IMR-90 (cell line): Measurements from ENCODE around the gene PLA2G2D. TPM values are rescaled to one million over a fixed set of nuclear protein-coding genes. Genes with fewer than 3 reads are reported as not detected.

ENCODE experiments used
- ATAC-seq: fragments of 200-7000 bp; cut with Tn5 transposase; 2 replicates; pipeline ENCODE4 v1.9.1; 2020; ENCODE audit warnings: low read depth, mild to moderate bottlenecking, moderate library complexity
- BruUV-seq: library from RNA; stranded (reverse); fragments of 400-500 nt; replicated peaks from 2 replicates; lab custom pipeline; 2021; lab: Mats Ljungman, UMichigan
- CTCF ChIA-PET: fragments of 300-600 bp; formaldehyde crosslinking; extraction: SDS; loops from one replicate; lab custom pipeline; 2021; ENCODE audit warnings: antibody characterized with exemption; lab: Yijun Ruan, JAX
- POLR2A ChIA-PET: fragments of 300-600 bp; sonication (Branson Sonifier 250); formaldehyde crosslinking; loops from one replicate; lab custom pipeline; 2022; ENCODE audit warnings: antibody characterized with exemption; ENCODE audit not compliant: unreplicated experiment; lab: Charles Lee
- DNase-seq: peaks from one replicate; pipeline ENCODE4 v3.0.0; 2013
- H2AFZ ChIP-seq: replicated peaks from 2 replicates; pipeline ENCODE3; 2013; ENCODE audit warnings: low read length, mild to moderate bottlenecking; ENCODE audit not compliant: poor library complexity
- H2AK5ac ChIP-seq: 2 replicates; pipeline ENCODE4 v1.6.1; 2013; ENCODE audit warnings: low read depth, low read length, inconsistent platforms
- H2AK9ac ChIP-seq: replicated peaks from 2 replicates; pipeline ENCODE3; 2013; ENCODE audit warnings: mild to moderate bottlenecking, low read depth, low read length, moderate library complexity; ENCODE audit not compliant: poor library complexity
- H2BK120ac ChIP-seq: 2 replicates; pipeline ENCODE4 v1.6.1; 2013; ENCODE audit warnings: low read depth, low read length, inconsistent platforms
- H2BK15ac ChIP-seq: 3 replicates; pipeline ENCODE4 v1.6.1; 2013; ENCODE audit warnings: low read depth, low read length, inconsistent platforms
- H2BK20ac ChIP-seq: 2 replicates; pipeline ENCODE4 v1.6.1; 2013; ENCODE audit warnings: low read depth, mild to moderate bottlenecking, inconsistent platforms, low read length, moderate library complexity
- H2BK5ac ChIP-seq: 2 replicates; pipeline ENCODE4 v1.6.1; 2013; ENCODE audit warnings: mild to moderate bottlenecking, low read depth, low read length, inconsistent platforms; ENCODE audit not compliant: poor library complexity, severe bottlenecking
- H3K14ac ChIP-seq: replicated peaks from 2 replicates; pipeline ENCODE4 v1.6.1; 2013; ENCODE audit warnings: low read depth, low read length, inconsistent platforms
- H3K18ac ChIP-seq: 2 replicates; pipeline ENCODE4 v1.6.1; 2013; ENCODE audit warnings: low read depth, low read length, control low read depth
- H3K23ac ChIP-seq: 2 replicates; pipeline ENCODE4 v1.6.1; 2013; ENCODE audit warnings: low read depth, low read length, inconsistent platforms
- H3K27ac ChIP-seq: 2 replicates; pipeline ENCODE4 v1.5.1; 2013; ENCODE audit warnings: mild to moderate bottlenecking, control low read depth, low read length; ENCODE audit not compliant: insufficient read depth
- H3K27me3 ChIP-seq: 2 replicates; pipeline ENCODE4 v1.6.1; 2013; ENCODE audit warnings: low read length; ENCODE audit not compliant: control insufficient read depth, insufficient read depth
- H3K36me3 ChIP-seq: 2 replicates; pipeline ENCODE4 v1.6.1; 2013; ENCODE audit warnings: low read length, mixed read lengths; ENCODE audit not compliant: control insufficient read depth, insufficient read depth
- H3K4ac ChIP-seq: 2 replicates; pipeline ENCODE4 v1.6.1; 2013; ENCODE audit warnings: low read depth, low read length, inconsistent platforms
- H3K4me1 ChIP-seq: 2 replicates; pipeline ENCODE4 v1.6.1; 2013; ENCODE audit warnings: low read length, mixed read lengths; ENCODE audit not compliant: control insufficient read depth, insufficient read depth
- H3K4me2 ChIP-seq: 2 replicates; pipeline ENCODE4 v1.6.1; 2013; ENCODE audit warnings: low read depth, mild to moderate bottlenecking, control low read depth, low read length, moderate library complexity
- H3K4me3 ChIP-seq: 2 replicates; pipeline ENCODE4 v1.5.1; 2013; ENCODE audit warnings: low read depth, mild to moderate bottlenecking, control low read depth, low read length, moderate library complexity; ENCODE audit not compliant: insufficient read depth
- H3K56ac ChIP-seq: 2 replicates; pipeline ENCODE4 v1.6.1; 2013; ENCODE audit warnings: low read length, inconsistent platforms; ENCODE audit not compliant: insufficient read depth; ENCODE audit errors: extremely low read depth
- H3K79me1 ChIP-seq, 2 experiments: 2 replicates each; pipeline ENCODE4 v1.6.1; 2013; ENCODE audit warnings: low read length in 2 of 2, inconsistent platforms in 1 of 2, low read depth in 1 of 2
- H3K9ac ChIP-seq: 2 replicates; pipeline ENCODE4 v1.6.1; 2013; ENCODE audit warnings: low read depth, low read length, control low read depth
- H3K9me1 ChIP-seq: 2 replicates; pipeline ENCODE4 v1.6.1; 2013; ENCODE audit warnings: low read length, inconsistent platforms; ENCODE audit not compliant: insufficient read depth
- H3K9me3 ChIP-seq: 2 replicates; pipeline ENCODE4 v1.6.1; 2013; ENCODE audit warnings: low read length; ENCODE audit not compliant: control insufficient read depth, insufficient read depth
- H4K20me1 ChIP-seq: 2 replicates; pipeline ENCODE4 v1.6.1; 2013; ENCODE audit warnings: low read length, inconsistent platforms; ENCODE audit not compliant: insufficient read depth
- H4K5ac ChIP-seq: 2 replicates; pipeline ENCODE4 v1.6.1; 2013; ENCODE audit warnings: mild to moderate bottlenecking, low read depth, low read length, control low read depth
- H4K8ac ChIP-seq, 2 experiments: 2 replicates each; pipeline ENCODE4 v1.6.1; 2013; ENCODE audit warnings: low read depth in 2 of 2, low read length in 2 of 2, control low read depth in 1 of 2, inconsistent platforms in 1 of 2
- H4K91ac ChIP-seq: 2 replicates; pipeline ENCODE4 v1.6.1; 2013; ENCODE audit warnings: low read depth, low read length, inconsistent platforms; ENCODE audit not compliant: insufficient read depth
- BHLHE40 ChIP-seq: fragments of 150-350 bp; IDR thresholded peaks from 2 replicates; pipeline ENCODE4 v1.6.1; 2016; ENCODE audit warnings: mild to moderate bottlenecking, low read depth, low read length
- CEBPB ChIP-seq: IDR thresholded peaks from 2 replicates; pipeline ENCODE4 v1.6.1; 2012; ENCODE audit warnings: low read depth, low read length, improper control_type of control experiment
- CHD1 ChIP-seq: IDR thresholded peaks from 2 replicates; pipeline ENCODE4 v1.6.1; 2012; ENCODE audit warnings: low read depth, low read length, improper control_type of control experiment
- CTCF ChIP-seq: conservative IDR thresholded peaks from 2 replicates; pipeline ENCODE4 v1.5.1; 2012; ENCODE audit warnings: mild to moderate bottlenecking, low read depth, low read length, improper control_type of control experiment
- ELK1 ChIP-seq: fragments of 150-350 bp; IDR thresholded peaks from 2 replicates; pipeline ENCODE4 v1.6.1; 2016; ENCODE audit warnings: low read depth, mild to moderate bottlenecking, low read length, moderate library complexity, borderline replicate concordance
- FOS ChIP-seq: fragments of 150-350 bp; IDR thresholded peaks from 2 replicates; pipeline ENCODE4 v1.6.1; 2016; ENCODE audit warnings: low read depth, low read length
- MAFK ChIP-seq: IDR thresholded peaks from 2 replicates; pipeline ENCODE4 v1.6.1; 2012; ENCODE audit warnings: low read depth, low read length, improper control_type of control experiment
- MAZ ChIP-seq: IDR thresholded peaks from 2 replicates; pipeline ENCODE4 v1.6.1; 2012; ENCODE audit warnings: low read depth, mild to moderate bottlenecking, low read length, improper control_type of control experiment, moderate library complexity, borderline replicate concordance
- MXI1 ChIP-seq: IDR thresholded peaks from 2 replicates; pipeline ENCODE4 v1.6.1; 2012; ENCODE audit warnings: low read depth, mild to moderate bottlenecking, low read length, moderate library complexity, borderline replicate concordance
- NFE2L2 ChIP-seq: fragments of 150-350 bp; IDR thresholded peaks from 2 replicates; pipeline ENCODE4 v1.6.1; 2016; ENCODE audit warnings: low read depth, mild to moderate bottlenecking, low read length
- POLR2A ChIP-seq: IDR thresholded peaks from 2 replicates; pipeline ENCODE4 v1.6.1; 2012; ENCODE audit warnings: mild to moderate bottlenecking, low read depth, low read length
- RAD21 ChIP-seq: IDR thresholded peaks from 2 replicates; pipeline ENCODE4 v1.6.1; 2012; ENCODE audit warnings: low read length, improper control_type of control experiment
- RCOR1 ChIP-seq: IDR thresholded peaks from 2 replicates; pipeline ENCODE4 v1.6.1; 2012; ENCODE audit warnings: mild to moderate bottlenecking, low read length, improper control_type of control experiment; ENCODE audit not compliant: insufficient replicate concordance
- RFX5 ChIP-seq: IDR thresholded peaks from 2 replicates; pipeline ENCODE4 v1.8.0; 2012; ENCODE audit warnings: low read depth, mild to moderate bottlenecking, low read length, moderate library complexity
- SMC3 ChIP-seq: fragments of 150-350 bp; IDR thresholded peaks from 2 replicates; pipeline ENCODE4 v1.6.1; 2016; ENCODE audit warnings: low read depth, mild to moderate bottlenecking, antibody characterized with exemption, low read length, moderate library complexity
- WGBS, 2 experiments: methylation state at CpG; one replicate each; pipeline versions ENCODE4 v1.1.5 to v1.1.7; 2013; ENCODE audit warnings: missing lambda C conversion rate in 2 of 2; ENCODE audit not compliant: insufficient read length in 1 of 2; ENCODE audit errors: extremely low coverage in 2 of 2; 5-methylcytosine and 5-hydroxymethylcytosine counted together
- dilution Hi-C: fragments of 300-500 bp; cut with HindIII; formaldehyde crosslinking; loops from one replicate; pipeline ENCODE4 v1.14.3; 2018; ENCODE audit warnings: low sequenced_read_pairs; ENCODE audit not compliant: unreplicated experiment
- in situ Hi-C: fragments of 300-500 bp; cut with MboI; formaldehyde crosslinking; loops from 3 replicates; pipeline ENCODE4 v1.14.3; 2019; ENCODE audit warnings: low sequenced_read_pairs, inconsistent platforms, mixed read lengths
- intact Hi-C: fragments of 100-400 bp; cut with micrococcal nuclease; formaldehyde crosslinking; loops from 2 replicates; pipeline ENCODE4 v1.10.0; 2022
- polyA plus RNA-seq, 3 experiments: library from polyadenylated mRNA; depleted of rRNA; stranded (reverse); fragments of >200 nt; gene quantifications; 2 replicates each; pipeline ENCODE4 v1.2.3, GENCODE V29; 2012; ENCODE audit warnings: low replicate concordance in 1 of 3
- total RNA-seq: library from RNA; depleted of rRNA; stranded (reverse); fragments of >200 nt; gene quantifications from 2 replicates; pipeline ENCODE4 v1.2.3, GENCODE V29; 2012
- TF ChIP-seq, protein P1 (sequence below): fragments of 150-350 bp; IDR thresholded peaks from 2 replicates; pipeline ENCODE4 v1.6.1; 2017; ENCODE audit warnings: mild to moderate bottlenecking, antibody characterized with exemption, low read length, low read depth

PLA2G2D gene
- total and polyA plus RNA-seq, 2 of the 4 experiments (the other 2 are of a cell fraction): not detected

GRCh38 chr1:20093940-20094391 is 25.4 kb downstream of the PLA2G2D start:
- H4K5ac ChIP-seq: no peak overlapping the region
- H3K4me2 ChIP-seq: no peak overlapping the region
- H3K9me3 ChIP-seq: no peaks in the 10 kb centered on the region
- no peak overlapping the region for H3K18ac ChIP-seq
- no peak for DNase-seq
- H3K23ac ChIP-seq: no peak overlapping the region
- H2AK5ac ChIP-seq: no peak overlapping the region
- no peaks in the 10 kb centered on the region for H3K79me1 ChIP-seq
- in situ Hi-C loops (no loop called here), intact Hi-C loops (no loop called here), dilution Hi-C loops (no loop called here)
- H3K9me1 ChIP-seq: no peaks in the 10 kb centered on the region
- TF ChIP-seq MAZ: no peak
- no peak for TF ChIP-seq MAFK
- TF ChIP-seq RAD21: no peak
- TF ChIP-seq POLR2A: no peak
- TF ChIP-seq CEBPB: no peak
- no peak for TF ChIP-seq BHLHE40
- no peak for TF ChIP-seq CHD1
- TF ChIP-seq ELK1: no peak
- TF ChIP-seq NFE2L2: no peak
- no peak for TF ChIP-seq SMC3
- no peak for TF ChIP-seq RCOR1
- no peak for TF ChIP-seq CTCF
- no peak for TF ChIP-seq FOS
- TF ChIP-seq, protein P1, sequence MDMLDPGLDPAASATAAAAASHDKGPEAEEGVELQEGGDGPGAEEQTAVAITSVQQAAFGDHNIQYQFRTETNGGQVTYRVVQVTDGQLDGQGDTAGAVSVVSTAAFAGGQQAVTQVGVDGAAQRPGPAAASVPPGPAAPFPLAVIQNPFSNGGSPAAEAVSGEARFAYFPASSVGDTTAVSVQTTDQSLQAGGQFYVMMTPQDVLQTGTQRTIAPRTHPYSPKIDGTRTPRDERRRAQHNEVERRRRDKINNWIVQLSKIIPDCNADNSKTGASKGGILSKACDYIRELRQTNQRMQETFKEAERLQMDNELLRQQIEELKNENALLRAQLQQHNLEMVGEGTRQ: no peak
- TF ChIP-seq RFX5: no peak
- no peak for TF ChIP-seq MXI1
- H3K14ac ChIP-seq: no peak overlapping the region
- no TSS peak for BruUV-seq
- no peak overlapping the region for H2AK9ac ChIP-seq
- H4K91ac ChIP-seq: no peak overlapping the region
- ChIA-PET CTCF (no interaction called here), POLR2A (interaction anchor here (0.6 kb wide), 1 partner anchor 50 kb away, joined by 8 read pairs; no protein-coding TSS in a partner anchor)
- H2BK15ac ChIP-seq: no peak overlapping the region
- H2BK120ac ChIP-seq: no peak overlapping the region
- H3K36me3 ChIP-seq: no peaks in the 10 kb centered on the region
- no peak overlapping the region for H3K56ac ChIP-seq
- ATAC-seq: no peak
- no peak overlapping the region for H3K9ac ChIP-seq
- H2AFZ ChIP-seq: no peak overlapping the region
- no peak overlapping the region for H4K8ac ChIP-seq
- no peak overlapping the region for H2BK20ac ChIP-seq
- H3K4me1 ChIP-seq: no peaks in the 10 kb centered on the region
- H2BK5ac ChIP-seq: no peak overlapping the region
- no CpG with 5 or more reads among the region's 5 CpGs for WGBS, 2 experiments
- no peak overlapping the region for H3K27ac ChIP-seq
- H4K20me1 ChIP-seq: no peaks in the 10 kb centered on the region
- H3K27me3 ChIP-seq: peaks cover 41% of the 10 kb centered on the region
- H3K4ac ChIP-seq: no peak overlapping the region
- H3K4me3 ChIP-seq: no peak overlapping the region
